Measurements from ENCODE around the gene PSMB1.

DNA sequence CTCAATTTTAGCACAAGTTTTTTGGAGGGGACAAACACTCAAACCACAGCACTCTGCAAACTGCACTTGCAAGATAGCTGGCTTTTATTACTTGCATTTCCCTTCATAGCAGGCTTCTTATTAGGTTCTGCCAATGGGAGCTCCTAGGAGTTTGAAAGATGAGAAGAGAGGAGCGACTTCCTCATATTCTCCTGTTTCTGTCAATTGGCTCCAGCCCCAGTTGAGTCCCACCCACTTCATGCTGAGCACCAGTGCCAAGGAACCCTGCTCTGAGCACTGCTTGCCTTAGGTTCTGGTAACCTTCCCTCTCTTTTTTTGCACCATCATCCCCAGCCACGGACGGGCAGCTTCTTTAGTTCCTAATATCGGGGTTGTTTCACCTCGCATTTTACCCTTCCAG is 67.9 kb downstream of the PSMB1 start:
- TF ChIP-seq, protein P1, sequence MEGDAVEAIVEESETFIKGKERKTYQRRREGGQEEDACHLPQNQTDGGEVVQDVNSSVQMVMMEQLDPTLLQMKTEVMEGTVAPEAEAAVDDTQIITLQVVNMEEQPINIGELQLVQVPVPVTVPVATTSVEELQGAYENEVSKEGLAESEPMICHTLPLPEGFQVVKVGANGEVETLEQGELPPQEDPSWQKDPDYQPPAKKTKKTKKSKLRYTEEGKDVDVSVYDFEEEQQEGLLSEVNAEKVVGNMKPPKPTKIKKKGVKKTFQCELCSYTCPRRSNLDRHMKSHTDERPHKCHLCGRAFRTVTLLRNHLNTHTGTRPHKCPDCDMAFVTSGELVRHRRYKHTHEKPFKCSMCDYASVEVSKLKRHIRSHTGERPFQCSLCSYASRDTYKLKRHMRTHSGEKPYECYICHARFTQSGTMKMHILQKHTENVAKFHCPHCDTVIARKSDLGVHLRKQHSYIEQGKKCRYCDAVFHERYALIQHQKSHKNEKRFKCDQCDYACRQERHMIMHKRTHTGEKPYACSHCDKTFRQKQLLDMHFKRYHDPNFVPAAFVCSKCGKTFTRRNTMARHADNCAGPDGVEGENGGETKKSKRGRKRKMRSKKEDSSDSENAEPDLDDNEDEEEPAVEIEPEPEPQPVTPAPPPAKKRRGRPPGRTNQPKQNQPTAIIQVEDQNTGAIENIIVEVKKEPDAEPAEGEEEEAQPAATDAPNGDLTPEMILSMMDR (conservative IDR thresholded peaks at IDR 0.05) = no peak
- TF ChIP-seq ZFX (IDR thresholded peaks at IDR 0.05) = no peak

Data from C4-2B (cell line).